Measurements from ENCODE around the gene RFTN2.
"Not testable (repeated sequence)": the region's sequence is repeated elsewhere in the genome, so short reads cannot be mapped to it uniquely, and the experiment has no call there.

The RFTN2 gene

DNA sequence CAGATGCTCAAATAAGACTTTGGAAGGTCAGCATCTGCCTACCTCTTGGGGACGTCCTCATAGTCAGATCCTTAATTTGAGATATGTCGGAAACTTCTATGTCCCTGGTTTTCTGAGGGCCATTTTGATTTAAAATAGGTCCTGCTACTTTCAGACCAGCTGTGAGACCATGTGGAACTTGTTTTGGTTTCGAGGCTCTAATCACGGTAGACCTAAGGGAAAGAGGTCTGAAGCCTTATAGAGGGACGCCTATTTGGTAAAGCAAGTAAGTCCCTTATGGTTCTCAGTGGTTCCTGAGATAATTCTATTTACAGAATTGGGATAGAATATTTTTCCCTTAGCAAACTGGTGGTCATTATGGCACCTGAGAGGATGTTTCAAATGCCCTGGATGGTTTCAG is 75.1 kb downstream of the RFTN2 start:
- no peak for DNase-seq

DNA sequence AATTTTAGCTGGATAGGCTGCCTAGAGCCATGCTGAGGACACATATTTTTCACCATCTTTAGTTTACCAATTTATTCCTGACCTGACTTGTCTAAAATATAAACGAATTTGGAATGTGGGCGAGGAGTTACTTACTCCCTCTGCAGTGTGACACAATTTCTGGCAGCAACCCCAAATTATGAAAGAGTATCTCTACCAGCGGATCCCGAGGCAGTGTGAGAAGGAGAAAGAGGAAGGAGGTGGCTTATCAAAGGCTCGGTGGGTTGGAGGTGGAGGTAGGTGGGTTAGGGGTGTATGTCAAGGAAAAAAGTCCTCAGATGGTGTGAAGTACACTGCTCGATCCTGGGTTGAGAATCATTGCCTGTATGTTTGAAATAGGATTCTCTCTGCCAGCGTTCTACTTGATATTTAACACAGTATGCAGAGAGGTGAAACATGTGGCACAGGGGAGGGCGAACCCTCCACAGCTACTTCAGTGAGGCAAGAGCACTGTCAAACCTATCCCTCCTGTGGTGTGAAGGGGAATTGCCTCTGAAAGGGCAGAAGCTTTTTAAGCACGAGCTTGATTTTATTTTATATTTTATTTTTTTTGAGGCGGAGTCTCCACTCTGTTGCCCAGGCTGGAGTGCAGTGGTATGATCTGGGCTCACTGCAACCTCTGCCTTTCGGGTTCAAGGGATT is 76.0 kb downstream of the RFTN2 start:
- DNase-seq, result peak; percentile 3 to 14

- DNase-seq, result no peak
Observed at GRCh38 chr2:197598450-197598849, 76.9 kb downstream of the RFTN2 start.

DNA sequence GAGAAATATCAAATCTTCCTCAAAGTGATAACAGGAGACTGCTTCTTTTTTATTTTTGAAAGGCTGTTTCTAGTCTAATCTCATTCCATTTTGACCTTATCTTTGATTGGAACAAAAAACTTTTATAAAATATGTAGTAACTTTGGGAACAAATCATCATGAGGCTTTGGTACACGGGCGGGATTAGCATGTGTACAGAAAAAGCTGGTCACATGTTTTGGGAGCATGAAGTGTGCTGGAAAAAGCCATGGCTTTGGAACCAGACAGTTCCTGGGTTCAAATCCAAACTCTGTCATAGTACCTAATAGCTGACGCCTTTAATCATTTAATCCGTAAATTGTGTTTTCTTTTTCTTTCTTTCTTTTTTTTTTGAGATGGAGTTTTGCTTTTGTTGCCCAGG is 78.2 kb downstream of the RFTN2 start:
- DNase-seq, result no peak

GRCh38 chr2:197596766-197597165 is 78.6 kb downstream of the RFTN2 start:
- DNase-seq, result no peak

- no peak for DNase-seq
Observed at GRCh38 chr2:197591339-197592072, 83.9 kb downstream of the RFTN2 start.

- DNase-seq, result not testable (repeated sequence)
Observed at GRCh38 chr2:197587255-197587654, 88.1 kb downstream of the RFTN2 start.

DNA sequence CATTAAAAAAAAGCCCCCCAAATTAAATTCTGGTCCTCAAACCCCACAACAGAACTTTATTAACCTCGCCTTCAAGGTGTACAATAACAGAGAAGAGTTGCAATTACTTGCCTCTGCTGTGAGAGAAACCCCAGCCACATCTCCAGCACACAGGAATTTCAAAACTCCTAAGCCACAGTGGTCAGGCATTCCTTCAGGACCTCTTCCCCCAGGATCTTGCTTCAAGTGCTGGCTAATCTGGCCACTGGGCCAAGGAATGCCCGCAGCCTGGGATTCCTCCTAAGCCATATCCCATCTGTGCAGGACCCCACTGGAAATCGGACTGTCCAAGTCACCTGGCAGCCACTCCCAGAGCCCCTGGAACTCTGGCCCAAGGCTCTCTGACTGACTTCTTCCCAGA is 95.2 kb downstream of the RFTN2 start:
- not testable (repeated sequence) for DNase-seq

- not testable (repeated sequence) for DNase-seq
Observed at GRCh38 chr2:197578294-197578693, 97.1 kb downstream of the RFTN2 start.

- DNase-seq, result no peak
Observed at GRCh38 chr2:197577446-197577845, 97.9 kb downstream of the RFTN2 start.

GRCh38 chr2:197576631-197577030 is 98.8 kb downstream of the RFTN2 start:
- no peak for DNase-seq

DNA sequence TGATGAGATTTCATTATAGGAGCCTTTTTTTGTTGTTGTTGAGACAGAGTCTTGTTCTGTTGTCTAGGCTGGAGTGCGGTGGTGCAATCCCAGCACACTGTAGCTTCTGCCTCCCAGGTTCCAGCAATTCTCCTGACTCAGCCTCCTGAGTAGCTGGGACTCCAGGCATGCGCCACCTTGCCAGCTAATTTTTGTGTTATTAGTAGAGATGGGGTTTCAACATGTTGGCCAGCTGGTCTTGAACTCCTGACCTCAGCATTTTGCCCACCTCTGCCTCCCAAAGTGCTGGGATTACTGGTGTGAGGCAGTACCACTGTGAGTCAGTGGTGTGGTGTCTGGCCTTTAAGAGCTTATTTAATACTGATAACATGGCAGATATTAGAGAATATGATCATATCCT is 99.4 kb downstream of the RFTN2 start:
- DNase-seq, result no peak

DNA sequence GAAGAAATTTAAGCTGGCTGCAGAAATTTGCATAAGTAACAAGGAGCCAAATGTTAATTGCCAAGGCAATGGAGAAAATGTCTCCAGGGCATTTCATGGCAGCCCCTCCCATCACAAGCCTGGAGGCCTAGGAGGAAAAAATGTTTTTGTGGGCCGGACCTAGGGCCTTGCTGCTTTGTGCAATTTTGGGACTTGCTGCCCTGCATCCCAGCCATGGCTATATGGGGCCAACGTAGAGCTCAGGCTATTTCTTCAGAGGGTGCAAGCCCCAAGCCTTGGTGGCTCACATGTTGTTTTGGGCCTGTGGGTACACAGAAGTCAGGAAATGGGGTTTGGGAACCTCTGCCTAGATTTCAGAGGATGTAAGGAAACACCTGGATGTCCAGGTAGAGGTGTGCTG is 101.8 kb downstream of the RFTN2 start:
- DNase-seq, result no peak

- no peak for DNase-seq
Observed at GRCh38 chr2:197571627-197572271, 103.6 kb downstream of the RFTN2 start.

- no peak for DNase-seq
Observed at GRCh38 chr2:197560146-197560665, 115.2 kb downstream of the RFTN2 start.

DNA sequence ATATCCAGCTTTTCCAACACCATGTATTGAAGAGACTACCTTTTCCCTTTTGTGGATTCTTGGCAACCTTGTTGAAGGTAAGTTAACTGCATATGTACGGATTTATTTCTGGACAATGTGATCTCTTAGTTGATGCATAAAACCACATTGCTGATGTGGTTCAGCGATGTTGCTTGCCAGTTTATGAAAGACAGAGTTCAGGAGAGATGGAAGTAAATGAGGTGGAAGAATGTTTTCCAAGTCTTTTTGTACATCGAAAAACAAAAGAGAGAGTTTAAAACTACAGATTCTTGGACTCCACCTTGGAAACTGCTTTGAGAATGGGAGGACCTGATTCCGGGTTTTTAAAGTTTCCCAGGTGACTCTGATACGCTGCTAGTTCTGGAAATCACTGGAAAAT is 115.7 kb downstream of the RFTN2 start:
- no peak for DNase-seq

GRCh38 chr2:197558393-197558792 is 117.0 kb downstream of the RFTN2 start:
- no peak for DNase-seq

DNA sequence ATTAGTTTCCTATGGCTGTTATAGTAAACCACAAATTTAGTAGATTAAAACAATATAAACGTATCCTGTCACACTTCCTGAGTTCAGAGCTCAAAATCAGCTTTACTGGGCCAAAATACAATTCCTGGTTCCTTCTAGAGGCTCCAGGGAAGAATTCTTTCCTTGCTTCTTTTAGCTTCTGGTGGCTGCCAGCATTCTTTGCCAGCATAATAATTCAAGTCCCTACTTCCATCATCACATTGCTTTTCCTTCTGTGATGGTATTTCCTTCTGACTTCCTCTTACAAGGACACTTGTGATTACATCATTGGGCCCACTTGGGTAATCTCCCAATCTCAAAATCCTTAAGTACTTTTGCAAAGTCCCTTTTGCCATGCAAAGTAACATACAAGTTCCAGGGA is 118.9 kb downstream of the RFTN2 start:
- no peak for DNase-seq

- DNase-seq, result no peak
Observed at GRCh38 chr2:197555467-197555866, 119.9 kb downstream of the RFTN2 start.

GRCh38 chr2:197551260-197551659 is 124.1 kb downstream of the RFTN2 start:
- DNase-seq, result not testable (repeated sequence)

- no peak for DNase-seq
Observed at GRCh38 chr2:197548582-197548981, 126.8 kb downstream of the RFTN2 start.

- no peak for DNase-seq
Observed at GRCh38 chr2:197547163-197547900, 128.1 kb downstream of the RFTN2 start.

- no peak for DNase-seq
Observed at GRCh38 chr2:197543206-197543605, 132.2 kb downstream of the RFTN2 start.
